Heart left ventricle (tissue), 13 donors: Measurements from ENCODE around the gene KDM4B.

Experiments used
- CTCF ChIP-seq, 12 donors: fragments of 200-600 bp; sonication (generic) in 4 of 12; IDR thresholded peaks; one replicate each; pipeline versions ENCODE4 v1.5.0 to v1.8.0; 2018 to 2022; ENCODE audit warnings: antibody characterized with exemption in 12 of 12, mild to moderate bottlenecking in 5 of 12
- POLR2A ChIP-seq, 2 donors: fragments of 450-650 bp; IDR thresholded peaks; one replicate each; pipeline ENCODE4 v1.6.1; 2017; ENCODE audit warnings: antibody characterized with exemption in 2 of 2, mild to moderate bottlenecking in 2 of 2, moderate library complexity in 2 of 2
- donor health status: ischemic (EF 13 %, LVEDD 7.1; RV severe dilation, severe dysfunction).
- donor health status: DM: no; HTN: yes; CAD: no.
- donor health status: DM: no; HTN: no; CAD: no.
- donor health status: ischemic (EF 25% LVEDD 6.9; RV normal size, moderate dysfunction).
- donor health status: ischemic (EF 25% LVEDD 5.7; RV mildly dilated, moderate dysfunction).
- donor health status: ischemic (EF 35%, LVEDD 5.7; RV mildly dilated, moderate dysfunction).
- donor health status: nonischemic (EF 11% LVEDD 7.7; RV severe dilation, severe dysfunction).
- donor health status: DM: yes; HTN: yes; CAD: no.
- donor health status: PGD.
- donor health status: ischemic (EF 29% LVEDD 5.4; RV normal size, mild dysfunction).
- donor health status: nonischemic (EF 23%, LVEDD 6.1; RV moderate dilation, normal function).

DNA sequence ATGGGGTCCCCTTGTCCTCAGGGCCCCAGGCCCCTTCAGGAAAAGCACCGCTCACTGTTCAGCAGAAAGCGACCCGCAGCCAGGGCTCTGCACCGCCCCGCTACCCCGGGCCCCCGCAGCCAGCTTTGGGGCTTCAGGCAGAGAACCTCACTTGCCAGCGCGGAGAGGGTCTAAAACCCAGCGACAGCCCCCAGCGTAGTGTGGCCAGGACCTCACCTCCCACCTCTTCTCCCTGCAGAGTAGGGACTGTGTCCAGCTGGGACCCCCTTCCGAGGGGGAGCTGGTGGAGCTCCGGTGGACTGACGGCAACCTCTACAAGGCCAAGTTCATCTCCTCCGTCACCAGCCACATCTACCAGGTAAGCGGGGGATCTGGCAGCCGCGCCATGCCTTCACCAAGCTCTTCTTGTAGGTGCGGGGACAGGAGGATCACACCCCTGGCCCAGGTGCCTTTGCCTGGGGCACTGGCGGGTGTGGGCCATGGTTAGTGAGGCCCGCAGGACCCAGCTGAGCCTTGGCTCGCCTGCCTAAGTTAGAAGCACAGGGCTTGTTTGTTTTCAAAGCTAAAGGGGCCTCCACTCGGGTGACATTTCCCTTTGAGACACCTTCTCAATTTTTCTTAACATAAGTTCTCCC lies 175.7 kb downstream of the KDM4B start:
- TF ChIP-seq CTCF (IDR thresholded peaks at IDR 0.05) (no peak), POLR2A (IDR thresholded peaks at IDR 0.05) (no peak)
